GM12878 (cell line): ENCODE results near the gene KLF6. TPM values are rescaled to one million over a fixed set of nuclear protein-coding genes. Genes with fewer than 3 reads are reported as not detected.
A peak's percentile ranks its signal among the peaks of the same experiment; 100 is the strongest.

Experiments
- ATAC-seq: fragments of 200-7000 bp; cut with Tn5 transposase; 3 replicates; pipeline ENCODE4 v1.9.1; 2020; ENCODE audit warnings: mild to moderate bottlenecking, moderate library complexity
- BruUV-seq: library from RNA; stranded (reverse); fragments of 400-500 nt; replicated peaks from 2 replicates; lab custom pipeline; 2021; lab: Mats Ljungman, UMichigan
- CTCF ChIA-PET: fragments of 300-600 bp; sonication (Branson Sonifier 250); formaldehyde crosslinking; extraction: SDS; loops from one replicate; lab custom pipeline; 2021; ENCODE audit warnings: inconsistent platforms; lab: Yijun Ruan, JAX
- POLR2A ChIA-PET: fragments of 350-600 bp; formaldehyde crosslinking; extraction: SDS; loops from one replicate; lab custom pipeline; 2021; ENCODE audit warnings: inconsistent platforms; lab: Charles Lee
- RAD21 ChIA-PET: fragments of 300-600 bp; sonication (Branson Sonifier 250); formaldehyde crosslinking; loops from one replicate; lab custom pipeline; 2023; ENCODE audit warnings: antibody characterized with exemption; ENCODE audit not compliant: unreplicated experiment; lab: Charles Lee
- SMC1A ChIA-PET: fragments of 300-600 bp; sonication (Branson Sonifier 250); formaldehyde crosslinking; loops from one replicate; lab custom pipeline; 2023; ENCODE audit not compliant: unreplicated experiment, uncharacterized antibody; lab: Charles Lee
- DNase-seq: peaks from one replicate; pipeline ENCODE4 v3.0.0-alpha.2; 2011; ENCODE audit warnings: low read depth, low spot score
- FAIRE-seq: peaks from 3 replicates; lab custom pipeline; 2011; peaks lifted over from hg19 to GRCh38; lab: Jason Lieb, UNC
- H2AFZ ChIP-seq: 2 replicates; pipeline ENCODE4 v1.6.0; 2011; ENCODE audit warnings: low read depth, low read length, control low read depth; ENCODE audit not compliant: control insufficient read depth
- H3K27ac ChIP-seq: 2 replicates; pipeline ENCODE4 v1.5.1; 2011; ENCODE audit warnings: control low read depth; ENCODE audit not compliant: control insufficient read depth, insufficient read depth
- H3K27me3 ChIP-seq, 2 experiments: replicated peaks in 1 of 2; 2 replicates each; pipeline versions ENCODE4 v1.6.0 to v1.6.1; 2011; ENCODE audit warnings: low read length in 1 of 2; ENCODE audit not compliant: control insufficient read depth in 2 of 2, insufficient read depth in 2 of 2
- H3K36me3 ChIP-seq, 2 experiments: 2 replicates each; pipeline ENCODE4 v1.5.1; 2011; ENCODE audit warnings: low read length in 1 of 2; ENCODE audit not compliant: control insufficient read depth in 2 of 2, insufficient read depth in 2 of 2
- H3K4me1 ChIP-seq: 2 replicates; pipeline ENCODE4 v1.6.1; 2011; ENCODE audit warnings: mild to moderate bottlenecking, low read length, moderate library complexity, mixed read lengths; ENCODE audit not compliant: control insufficient read depth, insufficient read depth
- H3K4me2 ChIP-seq: 2 replicates; pipeline ENCODE4 v1.6.0; 2011; ENCODE audit warnings: control low read depth; ENCODE audit not compliant: control insufficient read depth, insufficient read depth
- H3K4me3 ChIP-seq: fragments of 200-600 bp; sonication (generic); 2 replicates; pipeline ENCODE4 v1.5.1; 2016
- H3K79me2 ChIP-seq: 2 replicates; pipeline ENCODE4 v1.6.0; 2011; ENCODE audit warnings: low read length; ENCODE audit not compliant: control insufficient read depth, insufficient read depth
- H3K9ac ChIP-seq: 2 replicates; pipeline ENCODE4 v1.8.0; 2011; ENCODE audit warnings: low read length, control low read depth, mixed read lengths; ENCODE audit not compliant: control insufficient read depth, insufficient read depth
- H3K9me3 ChIP-seq: replicated peaks from 3 replicates; pipeline ENCODE4 v1.5.1; 2011; ENCODE audit warnings: mild to moderate bottlenecking, low read length; ENCODE audit not compliant: control insufficient read depth, insufficient read depth
- H4K20me1 ChIP-seq: 2 replicates; pipeline ENCODE4 v1.6.0; 2011; ENCODE audit not compliant: control insufficient read depth, insufficient read depth
- BACH1 ChIP-seq: fragments of 450-650 bp; IDR thresholded peaks from 2 replicates; pipeline ENCODE4 v1.6.1; 2017; ENCODE audit warnings: mild to moderate bottlenecking, borderline replicate concordance
- BHLHE40 ChIP-seq, 2 experiments: fragments of 450-650 bp in 1 of 2; IDR thresholded peaks; 2 replicates each; pipeline ENCODE4 v1.6.1; 2011 to 2017; ENCODE audit warnings: low read depth in 2 of 2, borderline replicate concordance in 1 of 2, improper control_type of control experiment in 1 of 2, low read length in 1 of 2, mild to moderate bottlenecking in 1 of 2
- BRCA1 ChIP-seq: IDR thresholded peaks from 2 replicates; pipeline ENCODE4 v1.6.1; 2011; ENCODE audit warnings: low read depth, low read length, improper control_type of control experiment
- CTCF ChIP-seq, 3 experiments: IDR thresholded peaks in 2 of 3; conservative IDR thresholded peaks in 1 of 3; 2 replicates each; pipeline ENCODE4 v1.5.1; 2011; ENCODE audit warnings: low read depth in 3 of 3, low read length in 3 of 3, mild to moderate bottlenecking in 3 of 3, control low read depth in 2 of 3, moderate library complexity in 2 of 3, inconsistent platforms in 1 of 3, mixed read lengths in 1 of 3; ENCODE audit not compliant: control insufficient read depth in 2 of 3, insufficient read depth in 1 of 3; ENCODE audit errors: extremely low read depth in 1 of 3
- DPF2 ChIP-seq: fragments of 450-650 bp; IDR thresholded peaks from 2 replicates; pipeline ENCODE4 v1.6.1; 2017; ENCODE audit warnings: mild to moderate bottlenecking
- ESRRA ChIP-seq: IDR thresholded peaks from 2 replicates; pipeline ENCODE4 v1.6.1; 2012; ENCODE audit warnings: mild to moderate bottlenecking, low read length, improper control_type of control experiment
- GABPA ChIP-seq: IDR thresholded peaks from 2 replicates; pipeline ENCODE4 v1.6.1; 2014; ENCODE audit warnings: antibody characterized with exemption, low read depth, mild to moderate bottlenecking, inconsistent platforms
- IKZF1 ChIP-seq: fragments of 450-650 bp; conservative IDR thresholded peaks from 2 replicates; pipeline ENCODE4 v1.6.1; 2017; ENCODE audit warnings: antibody characterized with exemption, mild to moderate bottlenecking
- RELA ChIP-seq: fragments of 450-650 bp; IDR thresholded peaks from 2 replicates; pipeline ENCODE4 v1.8.0; 2014; ENCODE audit warnings: borderline replicate concordance; ENCODE audit not compliant: partially characterized antibody
- RUNX3 ChIP-seq: IDR thresholded peaks from 2 replicates; pipeline ENCODE4 v1.6.1; 2012; ENCODE audit warnings: low read length, inconsistent platforms
- SMARCA5 ChIP-seq: fragments of 450-650 bp; IDR thresholded peaks from 2 replicates; pipeline ENCODE4 v1.6.1; 2017; ENCODE audit warnings: mild to moderate bottlenecking
- WGBS: methylation state at CpG from one replicate; pipeline ENCODE4 v1.1.6; 2016; ENCODE audit warnings: low lambda C conversion rate; ENCODE audit not compliant: insufficient replicate concordance, insufficient coverage; ENCODE audit errors: missing lambda C conversion rate; 5-methylcytosine and 5-hydroxymethylcytosine counted together
- in situ Hi-C: fragments of 300-500 bp; cut with MboI; formaldehyde crosslinking; loops from 9 replicates; pipeline ENCODE4 v1.14.3; 2018; ENCODE audit warnings: mixed read lengths
- intact Hi-C: fragments of 100-400 bp; cut with micrococcal nuclease; formaldehyde crosslinking; loops from one replicate; pipeline ENCODE4 v1.14.2; 2022; ENCODE audit not compliant: unreplicated experiment
- polyA plus RNA-seq, 11 experiments: library from polyadenylated mRNA; depleted of rRNA in 4 of 11; unstranded in 6 of 11; stranded (reverse) in 5 of 11; fragments of >200 nt; fragmentation: Nextera tagmentation in 4 of 11; fragmentation: Illumina TruSeq in 1 of 11; extraction: Ambion mirVana in 4 of 11; extraction: Trizol in 1 of 11; gene quantifications; 1 replicate in 1 of 11; 2 replicates in 10 of 11; pipeline versions ENCODE4 v1.2.1 to v1.2.3, GENCODE V29; 2011 to 2016; ENCODE audit warnings: inconsistent platforms in 2 of 11, missing spikeins in 2 of 11, low read depth in 1 of 11
- total RNA-seq, 4 experiments: library from RNA; depleted of rRNA in 3 of 4; stranded (reverse); fragments of >200 nt in 3 of 4; fragmentation: Illumina TruSeq in 1 of 4; extraction: Trizol in 1 of 4; gene quantifications; 2 replicates each; pipeline versions ENCODE4 v1.2.1 to v1.2.3, GENCODE V29; 2013 to 2021
- TF ChIP-seq, protein P1 (sequence below): fragments of 450-650 bp; IDR thresholded peaks from 2 replicates; pipeline ENCODE4 v1.6.1; 2017; ENCODE audit warnings: borderline replicate concordance
- TF ChIP-seq, protein P2 (sequence below): IDR thresholded peaks from 2 replicates; pipeline ENCODE4 v1.6.1; 2012; ENCODE audit warnings: improper control_type of control experiment, low read depth, low read length; ENCODE audit not compliant: insufficient replicate concordance

Gene KLF6
- total and polyA plus RNA-seq, 10 of the 15 experiments (the other 5 are each of a cell fraction or from before 2014, with no cell fraction given) = 7.4 to 54.1 (median 23.5) TPM

GRCh38 chr10:3758491-3758970, 26.5 kb downstream of the KLF6 start:
- no peak for DNase-seq
- Histone ChIP-seq H3K27me3 (no peaks in the 10 kb centered on the region), H3K36me3 (no peaks in the 10 kb centered on the region), H3K9ac (peak overlapping the region; percentile 16), H3K4me1 (peaks cover 35% of the 10 kb centered on the region), H4K20me1 (no peaks in the 10 kb centered on the region), H3K79me2 (no peaks in the 10 kb centered on the region), H3K9me3 (peaks cover 9% of the 10 kb centered on the region; the same call in 2 of the 3 replicates), H3K4me2 (peak overlapping the region; percentile 64), H3K27ac (peak overlapping the region; percentile 76), H3K4me3 (no peak overlapping the region), H2AFZ (peak overlapping the region; percentile 29; the same call in 1 of the 2 replicates)
- TF ChIP-seq RELA = no peak
- TF ChIP-seq RUNX3 = no peak
- TF ChIP-seq BHLHE40 (IDR thresholded peaks at IDR 0.05; ENCODE audit: borderline replicate concordance in 1 of 2, low read depth in 2 of 2, low read length in 1 of 2) = no peak
- no peak for TF ChIP-seq SMARCA5
- 0 out of 6 replicates have a peak, but pooled peaks of 1 of the 3 experiments have one; percentile 4 for TF ChIP-seq CTCF (IDR thresholded peaks at IDR 0.05 in 2 of 3, conservative IDR thresholded peaks at IDR 0.05 in 1 of 3; ENCODE audit: control insufficient read depth in 2 of 3, extremely low read depth in 1 of 3, insufficient read depth in 1 of 3, low read depth in 3 of 3, low read length in 3 of 3)
- no peak for TF ChIP-seq BRCA1
- no peak for TF ChIP-seq ESRRA
- TF ChIP-seq, protein P1, sequence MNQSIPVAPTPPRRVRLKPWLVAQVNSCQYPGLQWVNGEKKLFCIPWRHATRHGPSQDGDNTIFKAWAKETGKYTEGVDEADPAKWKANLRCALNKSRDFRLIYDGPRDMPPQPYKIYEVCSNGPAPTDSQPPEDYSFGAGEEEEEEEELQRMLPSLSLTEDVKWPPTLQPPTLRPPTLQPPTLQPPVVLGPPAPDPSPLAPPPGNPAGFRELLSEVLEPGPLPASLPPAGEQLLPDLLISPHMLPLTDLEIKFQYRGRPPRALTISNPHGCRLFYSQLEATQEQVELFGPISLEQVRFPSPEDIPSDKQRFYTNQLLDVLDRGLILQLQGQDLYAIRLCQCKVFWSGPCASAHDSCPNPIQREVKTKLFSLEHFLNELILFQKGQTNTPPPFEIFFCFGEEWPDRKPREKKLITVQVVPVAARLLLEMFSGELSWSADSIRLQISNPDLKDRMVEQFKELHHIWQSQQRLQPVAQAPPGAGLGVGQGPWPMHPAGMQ = no peak
- TF ChIP-seq, protein P2, sequence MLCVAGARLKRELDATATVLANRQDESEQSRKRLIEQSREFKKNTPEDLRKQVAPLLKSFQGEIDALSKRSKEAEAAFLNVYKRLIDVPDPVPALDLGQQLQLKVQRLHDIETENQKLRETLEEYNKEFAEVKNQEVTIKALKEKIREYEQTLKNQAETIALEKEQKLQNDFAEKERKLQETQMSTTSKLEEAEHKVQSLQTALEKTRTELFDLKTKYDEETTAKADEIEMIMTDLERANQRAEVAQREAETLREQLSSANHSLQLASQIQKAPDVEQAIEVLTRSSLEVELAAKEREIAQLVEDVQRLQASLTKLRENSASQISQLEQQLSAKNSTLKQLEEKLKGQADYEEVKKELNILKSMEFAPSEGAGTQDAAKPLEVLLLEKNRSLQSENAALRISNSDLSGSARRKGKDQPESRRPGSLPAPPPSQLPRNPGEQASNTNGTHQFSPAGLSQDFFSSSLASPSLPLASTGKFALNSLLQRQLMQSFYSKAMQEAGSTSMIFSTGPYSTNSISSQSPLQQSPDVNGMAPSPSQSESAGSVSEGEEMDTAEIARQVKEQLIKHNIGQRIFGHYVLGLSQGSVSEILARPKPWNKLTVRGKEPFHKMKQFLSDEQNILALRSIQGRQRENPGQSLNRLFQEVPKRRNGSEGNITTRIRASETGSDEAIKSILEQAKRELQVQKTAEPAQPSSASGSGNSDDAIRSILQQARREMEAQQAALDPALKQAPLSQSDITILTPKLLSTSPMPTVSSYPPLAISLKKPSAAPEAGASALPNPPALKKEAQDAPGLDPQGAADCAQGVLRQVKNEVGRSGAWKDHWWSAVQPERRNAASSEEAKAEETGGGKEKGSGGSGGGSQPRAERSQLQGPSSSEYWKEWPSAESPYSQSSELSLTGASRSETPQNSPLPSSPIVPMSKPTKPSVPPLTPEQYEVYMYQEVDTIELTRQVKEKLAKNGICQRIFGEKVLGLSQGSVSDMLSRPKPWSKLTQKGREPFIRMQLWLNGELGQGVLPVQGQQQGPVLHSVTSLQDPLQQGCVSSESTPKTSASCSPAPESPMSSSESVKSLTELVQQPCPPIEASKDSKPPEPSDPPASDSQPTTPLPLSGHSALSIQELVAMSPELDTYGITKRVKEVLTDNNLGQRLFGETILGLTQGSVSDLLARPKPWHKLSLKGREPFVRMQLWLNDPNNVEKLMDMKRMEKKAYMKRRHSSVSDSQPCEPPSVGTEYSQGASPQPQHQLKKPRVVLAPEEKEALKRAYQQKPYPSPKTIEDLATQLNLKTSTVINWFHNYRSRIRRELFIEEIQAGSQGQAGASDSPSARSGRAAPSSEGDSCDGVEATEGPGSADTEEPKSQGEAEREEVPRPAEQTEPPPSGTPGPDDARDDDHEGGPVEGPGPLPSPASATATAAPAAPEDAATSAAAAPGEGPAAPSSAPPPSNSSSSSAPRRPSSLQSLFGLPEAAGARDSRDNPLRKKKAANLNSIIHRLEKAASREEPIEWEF = no peak
- no peak for TF ChIP-seq BACH1
- peak; percentile 2; the same call in 1 of the 2 replicates for TF ChIP-seq IKZF1
- TF ChIP-seq GABPA = no peak
- no peak for TF ChIP-seq DPF2
- no peak for ATAC-seq
- WGBS = 48% methylated on average over 6 of the region's 6 CpGs
- CTCF ChIA-PET = interaction anchor here (0.7 to 2.8 kb wide), 7 partner anchors 9 to 57 kb away, joined by 3 to 12 read pairs (median 4); no protein-coding TSS in a partner anchor
- POLR2A ChIA-PET = interaction anchor here (0.6 to 4.7 kb wide), 9 partner anchors 9 to 117 kb away, joined by 3 to 27 read pairs (median 7); partner anchors contain the start of gene KLF6
- in situ Hi-C loops (no loop called here), intact Hi-C loops (loop anchor here (1.0 kb wide), 2 partner anchors 18 to 144 kb away; no protein-coding TSS in a partner anchor)
- SMC1A ChIA-PET = interaction anchor here (0.6 to 3.2 kb wide), 15 partner anchors 14 to 291 kb away, joined by 3 to 30 read pairs (median 5); partner anchors contain the start of gene KLF6
- no TSS peak for BruUV-seq
- FAIRE-seq = no peak
- RAD21 ChIA-PET = interaction anchor here (0.9 to 3.0 kb wide), 13 partner anchors 9 to 144 kb away, joined by 3 to 43 read pairs (median 9); partner anchors contain the start of gene KLF6
